A673 (cell line): ENCODE results near the gene OR52E1. TPM values are rescaled to one million over a fixed set of nuclear protein-coding genes. Genes with fewer than 3 reads are reported as not detected.

Source experiments
- BruUV-seq: library from RNA; stranded (reverse); fragments of 400-500 nt; replicated peaks from 2 replicates; lab custom pipeline; 2021; lab: Mats Ljungman, UMichigan
- CTCF ChIA-PET: fragments of 300-600 bp; sonication (Branson Sonifier 250); formaldehyde crosslinking; loops from one replicate; lab custom pipeline; 2022; ENCODE audit warnings: antibody characterized with exemption; lab: Charles Lee
- POLR2A ChIA-PET: fragments of 300-600 bp; sonication (Branson Sonifier 250); formaldehyde crosslinking; loops from one replicate; lab custom pipeline; 2022; ENCODE audit warnings: antibody characterized with exemption; ENCODE audit not compliant: low non-redundant PET; lab: Charles Lee
- DNase-seq: peaks from one replicate; pipeline ENCODE4 v3.0.0-alpha.2; 2015; ENCODE audit warnings: low spot score
- H3K27ac ChIP-seq: fragments of 200-600 bp; sonication (generic); 2 replicates; pipeline ENCODE4 v1.5.1; 2016; ENCODE audit warnings: mixed run types, low read depth, mild to moderate bottlenecking, mixed read lengths, antibody characterized with exemption, low read length; ENCODE audit not compliant: poor library complexity, severe bottlenecking
- H3K27me3 ChIP-seq: fragments of 200-600 bp; sonication (generic); replicated peaks from 2 replicates; pipeline ENCODE4 v1.6.1; 2017; ENCODE audit warnings: mixed run types, low read depth, mild to moderate bottlenecking, mixed read lengths, antibody characterized with exemption, low read length; ENCODE audit not compliant: insufficient read depth, poor library complexity
- H3K36me3 ChIP-seq: fragments of 200-600 bp; sonication (generic); 2 replicates; pipeline ENCODE4 v1.6.1; 2016; ENCODE audit warnings: mixed run types, mild to moderate bottlenecking, mixed read lengths, antibody characterized with exemption, low read length; ENCODE audit not compliant: insufficient read depth, poor library complexity, severe bottlenecking
- H3K4me1 ChIP-seq: fragments of 200-600 bp; sonication (generic); 2 replicates; pipeline ENCODE4 v1.6.1; 2017; ENCODE audit warnings: mixed run types, mild to moderate bottlenecking, mixed read lengths, antibody characterized with exemption, low read length; ENCODE audit not compliant: insufficient read depth, poor library complexity, severe bottlenecking
- H3K4me3 ChIP-seq: fragments of 200-600 bp; sonication (generic); 2 replicates; pipeline ENCODE4 v1.5.1; 2016; ENCODE audit warnings: low read depth, mixed run types, mild to moderate bottlenecking, mixed read lengths, low read length; ENCODE audit not compliant: poor library complexity, severe bottlenecking
- H3K9me3 ChIP-seq: fragments of 200-600 bp; sonication (generic); 2 replicates; pipeline ENCODE4 v1.6.1; 2016; ENCODE audit warnings: mixed run types, low read depth, mild to moderate bottlenecking, mixed read lengths, antibody characterized with exemption, low read length; ENCODE audit not compliant: poor library complexity, severe bottlenecking
- CTCF ChIP-seq: fragments of 300-800, 200-600 bp; sonication (generic); conservative IDR thresholded peaks from 2 replicates; pipeline ENCODE4 v1.5.1; 2017; ENCODE audit warnings: low read depth, mild to moderate bottlenecking, antibody characterized with exemption, low read length, moderate library complexity, mixed read lengths
- EZH2 ChIP-seq: fragments of 200-600 bp; sonication (generic); IDR thresholded peaks from 2 replicates; pipeline ENCODE4 v1.6.1; 2017; ENCODE audit warnings: borderline replicate concordance, low read depth, mild to moderate bottlenecking, mixed read lengths, antibody characterized with exemption, low read length; ENCODE audit not compliant: poor library complexity, severe bottlenecking
- intact Hi-C: fragments of 100-400 bp; cut with micrococcal nuclease; formaldehyde crosslinking; loops from one replicate; pipeline ENCODE4 v1.10.0; 2022; ENCODE audit not compliant: unreplicated experiment
- total RNA-seq: library from RNA; stranded (reverse); gene quantifications from 2 replicates; pipeline ENCODE4 v1.2.3, GENCODE V29; 2021

OR52E1 gene
- total RNA-seq, 1 experiment from 2014 or later, result not detected

DNA sequence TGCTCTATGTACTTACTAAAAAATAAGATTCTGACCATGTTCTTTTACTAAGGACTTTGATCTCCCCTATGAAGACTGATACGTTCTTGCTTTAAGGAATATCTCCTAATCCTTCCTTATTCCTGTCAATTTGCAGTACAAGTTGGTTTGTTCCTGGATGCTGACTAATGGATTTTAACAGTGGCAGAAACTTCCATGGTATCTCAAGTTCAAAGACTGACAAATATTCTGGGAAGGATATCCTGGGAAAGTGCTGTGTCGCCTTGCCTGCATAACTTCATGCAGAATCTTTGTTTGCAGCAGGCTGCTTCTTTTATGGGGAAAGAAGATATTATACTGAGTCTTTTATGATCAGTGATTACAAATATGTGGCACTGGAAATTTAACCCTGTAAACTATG, 31.4 kb upstream of the OR52E1 start:
- TF ChIP-seq CTCF, result no peak
- TF ChIP-seq EZH2, result no peak
- no TSS peak for BruUV-seq
- Histone ChIP-seq H3K4me1 (no peaks in the 10 kb centered on the region), H3K27ac (no peak overlapping the region), H3K36me3 (no peaks in the 10 kb centered on the region), H3K4me3 (no peak overlapping the region), H3K27me3 (no peaks in the 10 kb centered on the region), H3K9me3 (no peaks in the 10 kb centered on the region)
- ChIA-PET POLR2A (no interaction called here), CTCF (no interaction called here)
- no peak for DNase-seq
- intact Hi-C loops, result no loop called here

- BruUV-seq, result no TSS peak
- Histone ChIP-seq H3K4me3 (no peak overlapping the region), H3K4me1 (no peaks in the 10 kb centered on the region), H3K27me3 (no peaks in the 10 kb centered on the region), H3K36me3 (no peaks in the 10 kb centered on the region), H3K9me3 (no peaks in the 10 kb centered on the region), H3K27ac (no peak overlapping the region)
- POLR2A ChIA-PET, result no interaction called here
- DNase-seq, result no peak
- intact Hi-C loops, result no loop called here
- CTCF ChIA-PET, result no interaction called here
- TF ChIP-seq EZH2 (no peak), CTCF (no peak)
Observed at GRCh38 chr11:5038341-5038740, 31.0 kb upstream of the OR52E1 start.

DNA sequence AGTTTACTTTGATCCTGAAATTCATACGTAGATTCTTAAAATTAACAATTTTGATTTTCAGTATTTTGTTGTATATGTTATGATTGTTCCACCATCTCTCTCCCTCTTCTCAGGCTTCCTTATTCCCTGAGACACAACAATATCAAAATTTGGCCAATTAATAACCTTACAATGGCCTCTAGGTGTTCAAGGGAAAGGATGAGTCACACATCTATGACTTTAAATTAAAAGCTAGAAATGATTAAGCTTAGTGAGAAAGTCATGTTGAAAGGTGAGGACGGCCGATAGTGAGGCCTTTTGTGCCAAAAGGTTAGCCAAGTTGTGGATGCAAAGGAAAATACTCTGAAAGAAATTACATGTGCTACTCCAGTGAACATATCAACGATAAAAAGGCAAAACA, 28.5 kb upstream of the OR52E1 start:
- H3K27me3 ChIP-seq, result no peaks in the 10 kb centered on the region
- no peaks in the 10 kb centered on the region for H3K36me3 ChIP-seq
- H3K27ac ChIP-seq, result no peak overlapping the region
- BruUV-seq, result no TSS peak
- CTCF ChIA-PET, result no interaction called here
- no peak overlapping the region for H3K4me3 ChIP-seq
- no peaks in the 10 kb centered on the region for H3K4me1 ChIP-seq
- TF ChIP-seq EZH2 (no peak), CTCF (no peak)
- intact Hi-C loops, result no loop called here
- no peak for DNase-seq
- POLR2A ChIA-PET, result no interaction called here
- no peaks in the 10 kb centered on the region for H3K9me3 ChIP-seq
